ENCODE results near the gene DBNDD1.

The DBNDD1 gene

DNA sequence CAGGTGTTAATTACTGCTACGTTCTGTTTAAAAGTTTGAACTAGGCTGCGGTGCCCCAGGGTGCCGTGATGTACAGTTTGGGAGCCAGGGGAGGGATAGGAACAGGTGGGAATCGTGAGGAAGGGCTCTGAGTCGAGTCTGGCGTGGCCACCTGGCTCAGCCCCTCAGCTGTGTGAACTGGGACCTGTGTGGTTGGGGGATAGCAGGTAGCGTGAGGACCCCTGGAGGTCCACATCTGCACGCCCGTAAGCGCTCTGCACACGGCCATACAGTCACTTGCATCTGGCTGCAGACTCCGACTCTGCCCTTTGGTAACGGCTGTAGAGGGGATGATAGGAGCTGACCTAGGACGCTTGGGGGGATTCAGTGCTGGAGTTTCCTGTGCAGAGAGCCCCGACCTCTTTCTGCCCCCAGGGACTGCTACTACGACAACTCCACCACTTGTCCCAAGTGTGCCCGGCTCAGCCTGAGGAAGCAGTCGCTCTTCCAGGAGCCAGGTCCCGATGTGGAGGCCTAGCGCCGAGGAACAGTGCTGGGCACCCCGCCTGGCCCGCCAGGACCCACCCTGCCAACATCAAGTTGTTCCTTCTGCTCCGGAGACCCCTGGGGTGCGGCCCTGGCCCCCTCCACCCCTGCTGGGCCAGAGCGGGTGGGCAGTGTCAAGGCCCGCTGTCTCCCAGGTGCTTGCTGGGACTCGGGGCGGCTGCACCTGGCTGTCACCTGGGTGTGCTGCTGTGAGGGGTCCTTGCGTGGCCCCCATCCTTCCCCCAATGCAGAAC is 53.6 kb downstream of the DBNDD1 start:
- H3K4me1 ChIP-seq, result no peaks in the 10 kb centered on the region
- no peak for DNase-seq (ENCODE audit: low spot score in 2 of 2)
- H3K4me3 ChIP-seq, result no peak overlapping the region
- peaks cover 8% of the 10 kb centered on the region; the same call in 1 of the 2 replicates for H3K36me3 ChIP-seq (replicated peaks)
- no peaks in the 10 kb centered on the region for H3K9me3 ChIP-seq
- in situ Hi-C loops (cut with MboI; ENCODE audit: low sequenced_read_pairs), result no loop called here
- no peaks in the 10 kb centered on the region for H3K27me3 ChIP-seq (ENCODE audit: low read depth)

DNA sequence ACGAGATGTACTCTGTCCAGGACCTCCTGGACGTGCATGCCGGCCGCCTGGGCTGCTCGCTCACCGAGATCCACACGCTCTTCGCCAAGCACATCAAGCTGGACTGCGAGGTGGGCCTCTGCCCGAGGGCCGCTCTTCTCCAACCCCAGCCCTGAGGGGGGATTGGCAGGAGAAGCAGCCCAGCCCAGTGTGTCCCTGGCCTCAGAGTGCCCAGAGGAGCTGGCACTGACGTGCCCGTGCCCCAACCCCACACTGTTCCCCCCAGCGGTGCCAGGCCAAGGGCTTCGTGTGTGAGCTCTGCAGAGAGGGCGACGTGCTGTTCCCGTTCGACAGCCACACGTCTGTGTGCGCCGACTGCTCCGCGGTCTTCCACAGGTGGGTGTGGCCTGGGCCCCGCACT is 55.1 kb downstream of the DBNDD1 start:
- H3K4me3 ChIP-seq, result no peak overlapping the region
- H3K27me3 ChIP-seq (ENCODE audit: low read depth), result no peaks in the 10 kb centered on the region
- no peak for DNase-seq (ENCODE audit: low spot score in 2 of 2)
- no peaks in the 10 kb centered on the region for H3K4me1 ChIP-seq
- H3K36me3 ChIP-seq (replicated peaks), result peaks cover 11% of the 10 kb centered on the region
- H3K9me3 ChIP-seq, result no peaks in the 10 kb centered on the region
- in situ Hi-C loops (cut with MboI; ENCODE audit: low sequenced_read_pairs), result no loop called here

DNA sequence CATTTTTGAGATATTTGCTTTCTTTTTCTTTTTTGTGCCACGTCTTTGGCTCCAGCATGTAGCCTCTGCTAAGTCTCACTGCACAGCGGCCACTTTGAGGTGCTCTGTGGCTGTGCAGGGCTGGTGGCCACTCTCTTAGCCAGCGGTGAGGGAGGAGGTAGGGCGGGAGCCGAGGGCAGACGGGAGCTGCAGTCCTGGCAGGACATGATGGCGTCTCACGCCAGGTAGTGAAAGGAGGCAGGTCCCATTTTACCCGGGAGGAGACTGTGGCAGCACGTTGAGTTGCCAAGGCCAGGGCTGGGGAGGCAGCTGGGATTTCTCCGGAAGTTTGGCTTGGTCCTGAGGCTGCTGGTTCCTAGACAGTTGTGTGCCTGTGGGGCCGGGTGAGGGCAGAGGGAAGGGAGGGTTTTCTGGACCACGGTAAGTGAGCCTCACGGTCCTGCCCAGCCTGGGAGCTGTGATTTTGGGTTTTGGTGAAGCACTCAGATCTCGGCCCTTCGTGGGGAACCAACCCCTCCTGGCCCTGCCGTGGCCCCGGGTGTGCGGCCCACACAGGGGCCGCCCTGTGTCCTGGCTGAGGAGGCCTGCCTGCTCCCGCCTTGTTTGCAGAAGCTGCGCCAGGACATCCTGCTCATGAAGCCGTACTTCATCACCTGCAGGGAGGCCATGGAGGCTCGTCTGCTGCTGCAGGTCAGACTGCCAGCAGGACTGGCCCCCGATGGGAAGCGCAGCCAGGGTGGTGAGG is 56.3 kb downstream of the DBNDD1 start:
- Histone ChIP-seq H3K36me3 (replicated peaks) (peaks cover 22% of the 10 kb centered on the region), H3K9me3 (no peaks in the 10 kb centered on the region), H3K4me1 (no peaks in the 10 kb centered on the region), H3K4me3 (no peak overlapping the region), H3K27me3 (ENCODE audit: low read depth) (no peaks in the 10 kb centered on the region)
- DNase-seq (ENCODE audit: low spot score in 2 of 2), result no peak
- in situ Hi-C loops (cut with MboI; ENCODE audit: low sequenced_read_pairs), result no loop called here

DNA sequence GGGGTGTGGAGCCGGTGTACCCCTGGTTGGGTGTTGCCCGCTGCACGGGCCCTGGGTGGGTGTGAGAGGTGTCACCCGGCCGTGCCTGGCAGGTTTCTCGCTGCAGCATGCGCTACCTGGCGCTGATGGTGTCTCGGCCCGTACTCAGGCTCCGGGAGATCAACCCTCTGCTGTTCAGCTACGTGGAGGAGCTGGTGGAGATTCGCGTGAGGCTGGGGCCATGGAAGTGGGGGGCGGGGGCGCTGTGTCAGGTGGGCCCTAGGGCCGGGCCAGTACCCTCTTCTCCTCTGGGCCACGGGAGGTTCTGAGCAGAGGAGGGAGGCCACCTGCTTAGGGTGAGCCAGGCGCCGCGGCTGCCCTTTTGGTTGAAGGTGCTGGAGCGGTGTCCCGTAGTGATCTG is 57.3 kb downstream of the DBNDD1 start:
- DNase-seq (ENCODE audit: low spot score in 2 of 2), result no peak
- Histone ChIP-seq H3K9me3 (no peaks in the 10 kb centered on the region), H3K4me3 (no peak overlapping the region), H3K36me3 (replicated peaks) (peaks cover 33% of the 10 kb centered on the region), H3K4me1 (no peaks in the 10 kb centered on the region), H3K27me3 (ENCODE audit: low read depth) (no peaks in the 10 kb centered on the region)
- in situ Hi-C loops (cut with MboI; ENCODE audit: low sequenced_read_pairs), result no loop called here

DNA sequence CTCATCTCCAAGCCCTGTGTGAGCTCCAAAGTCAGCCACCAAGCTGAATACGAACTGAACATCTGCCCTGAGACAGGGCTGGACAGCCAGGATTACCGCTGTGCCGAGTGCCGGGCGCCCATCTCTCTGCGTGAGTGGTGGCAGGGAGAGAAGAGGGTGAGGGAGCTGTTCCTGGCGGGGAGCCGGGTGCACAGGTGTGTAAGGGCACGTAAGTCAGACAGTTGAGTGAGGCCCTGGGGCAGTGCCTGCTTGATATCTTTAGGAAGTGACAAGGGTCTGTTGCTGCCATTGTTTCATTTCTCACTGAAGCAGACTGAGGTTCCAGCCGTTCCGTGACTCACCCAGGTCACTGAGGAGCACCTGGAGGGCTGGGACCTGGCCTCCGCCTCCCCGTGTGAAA is 58.3 kb downstream of the DBNDD1 start:
- Histone ChIP-seq H3K9me3 (no peaks in the 10 kb centered on the region), H3K27me3 (ENCODE audit: low read depth) (no peaks in the 10 kb centered on the region), H3K36me3 (replicated peaks) (peaks cover 36% of the 10 kb centered on the region), H3K4me1 (no peaks in the 10 kb centered on the region), H3K4me3 (no peak overlapping the region)
- no peak for DNase-seq (ENCODE audit: low spot score in 2 of 2)
- in situ Hi-C loops (cut with MboI; ENCODE audit: low sequenced_read_pairs), result no loop called here

DNA sequence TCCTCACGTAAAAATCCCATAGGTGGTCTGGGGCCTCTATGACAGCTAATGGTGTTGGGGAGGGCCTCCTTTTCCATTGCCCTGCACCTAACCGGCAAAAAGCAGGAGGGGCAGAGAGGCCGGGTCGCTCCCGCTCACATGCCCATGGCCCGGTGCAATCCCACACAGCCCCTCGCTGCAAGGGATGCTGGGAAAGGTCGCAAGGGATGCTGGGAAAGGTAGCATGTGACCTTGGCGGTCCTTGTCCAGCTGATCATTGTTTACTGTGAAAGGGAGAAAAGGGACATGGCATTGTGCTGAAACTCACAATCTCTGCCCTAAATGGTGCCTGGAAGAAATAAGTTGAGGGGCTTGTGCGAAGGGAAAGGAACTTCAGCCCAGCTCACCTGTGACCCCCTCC is 60.7 kb downstream of the DBNDD1 start:
- no peak for DNase-seq (ENCODE audit: low spot score in 2 of 2)
- no peaks in the 10 kb centered on the region for H3K9me3 ChIP-seq
- in situ Hi-C loops (cut with MboI; ENCODE audit: low sequenced_read_pairs), result no loop called here
- H3K4me1 ChIP-seq, result no peaks in the 10 kb centered on the region
- no peaks in the 10 kb centered on the region for H3K27me3 ChIP-seq (ENCODE audit: low read depth)
- no peak overlapping the region for H3K4me3 ChIP-seq
- H3K36me3 ChIP-seq (replicated peaks), result peaks cover 36% of the 10 kb centered on the region

DNA sequence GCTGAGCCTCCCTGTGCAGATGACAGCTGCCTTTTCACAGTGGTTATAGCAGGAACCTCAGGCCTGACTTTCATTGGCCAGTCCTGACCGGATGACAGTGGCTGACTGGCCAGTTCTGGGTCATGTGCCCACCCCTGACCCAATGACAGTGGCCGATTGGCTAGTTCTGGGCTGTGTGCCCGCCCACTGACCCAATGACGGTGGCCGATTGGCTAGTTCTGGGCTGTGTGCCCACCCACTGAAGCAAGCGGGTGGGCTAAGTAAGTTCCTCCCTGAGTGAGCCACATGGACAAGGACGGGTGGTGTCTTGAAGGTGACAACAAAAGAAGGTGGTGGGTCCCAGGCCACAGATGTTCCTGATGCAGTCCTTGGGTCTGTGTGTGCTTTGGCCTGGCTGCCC is 61.2 kb downstream of the DBNDD1 start:
- peaks cover 34% of the 10 kb centered on the region for H3K36me3 ChIP-seq (replicated peaks)
- in situ Hi-C loops (cut with MboI; ENCODE audit: low sequenced_read_pairs), result no loop called here
- no peaks in the 10 kb centered on the region for H3K4me1 ChIP-seq
- no peaks in the 10 kb centered on the region for H3K9me3 ChIP-seq
- DNase-seq (ENCODE audit: low spot score in 2 of 2), result peak in 1 of 2 experiments; percentile 48
- no peaks in the 10 kb centered on the region for H3K27me3 ChIP-seq (ENCODE audit: low read depth)
- no peak overlapping the region for H3K4me3 ChIP-seq

DNA sequence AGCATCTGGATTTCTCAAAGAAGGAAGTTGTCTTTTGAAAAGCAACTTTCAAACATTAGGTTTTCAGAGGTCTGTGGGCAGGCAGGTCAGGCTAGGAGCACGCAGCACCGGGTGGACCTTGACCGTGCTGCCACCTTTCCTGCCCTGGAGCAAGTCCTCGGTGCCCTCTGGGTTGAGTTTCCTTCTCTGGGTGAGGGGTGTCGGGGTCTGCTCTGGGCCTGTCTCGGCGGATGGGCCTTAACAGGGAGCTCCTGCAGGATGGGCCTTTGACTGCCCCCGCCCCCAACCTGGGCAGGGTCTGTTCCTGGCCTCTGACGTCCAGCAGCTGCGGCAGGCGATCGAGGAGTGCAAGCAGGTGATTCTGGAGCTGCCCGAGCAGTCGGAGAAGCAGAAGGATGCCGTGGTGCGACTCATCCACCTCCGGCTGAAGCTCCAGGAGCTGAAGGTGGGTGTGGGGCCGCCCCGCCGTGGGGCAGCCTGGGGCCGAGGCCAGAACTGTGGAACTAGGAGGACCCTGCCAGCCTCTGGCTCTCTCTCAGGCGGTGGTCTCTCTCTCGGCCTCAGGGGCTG is 62.0 kb downstream of the DBNDD1 start:
- peaks cover 34% of the 10 kb centered on the region for H3K36me3 ChIP-seq (replicated peaks)
- H3K4me1 ChIP-seq, result no peaks in the 10 kb centered on the region
- in situ Hi-C loops (cut with MboI; ENCODE audit: low sequenced_read_pairs), result no loop called here
- no peaks in the 10 kb centered on the region for H3K9me3 ChIP-seq
- H3K27me3 ChIP-seq (ENCODE audit: low read depth), result no peaks in the 10 kb centered on the region
- H3K4me3 ChIP-seq, result no peak overlapping the region
- no peak for DNase-seq (ENCODE audit: low spot score in 2 of 2)

DNA sequence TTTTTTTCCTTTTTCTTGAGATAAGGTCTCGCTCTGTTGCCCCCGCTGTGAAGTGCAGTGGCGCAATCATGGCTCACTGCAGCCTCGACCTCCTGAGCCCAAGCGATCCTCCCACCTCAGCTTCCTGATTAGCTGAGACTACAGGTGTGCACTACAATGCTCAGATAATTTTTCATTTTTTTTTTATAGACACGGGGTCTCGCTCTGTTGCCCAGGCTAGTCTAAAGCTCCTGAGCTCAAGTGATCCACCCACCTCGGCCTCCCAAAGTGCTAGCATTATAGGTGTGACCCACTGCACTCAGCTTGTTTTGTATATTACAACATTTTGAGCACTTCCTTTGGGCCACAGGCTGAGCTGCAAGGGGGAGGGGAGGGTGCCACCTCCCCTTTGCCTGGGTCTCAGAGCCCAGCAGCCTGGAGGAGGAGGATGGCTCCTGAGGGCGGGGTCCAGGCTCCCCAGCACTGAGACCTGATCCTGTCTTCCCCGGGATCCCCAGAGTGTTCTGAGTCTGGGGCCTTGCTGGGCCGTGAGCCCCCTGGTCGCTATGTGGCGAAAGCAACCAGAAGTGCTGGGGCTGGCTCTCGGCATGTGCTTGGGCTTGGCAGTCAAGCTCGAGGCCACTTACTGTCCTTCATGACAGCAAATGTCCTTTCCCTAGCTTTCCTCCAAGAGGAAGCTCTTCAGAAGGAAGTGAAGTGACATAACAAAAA is 62.6 kb downstream of the DBNDD1 start:
- no peak for DNase-seq (ENCODE audit: low spot score in 2 of 2)
- in situ Hi-C loops (cut with MboI; ENCODE audit: low sequenced_read_pairs), result no loop called here
- H3K27me3 ChIP-seq (ENCODE audit: low read depth), result no peaks in the 10 kb centered on the region
- no peaks in the 10 kb centered on the region for H3K9me3 ChIP-seq
- H3K4me3 ChIP-seq, result no peak overlapping the region
- peaks cover 34% of the 10 kb centered on the region for H3K36me3 ChIP-seq (replicated peaks)
- no peaks in the 10 kb centered on the region for H3K4me1 ChIP-seq

DNA sequence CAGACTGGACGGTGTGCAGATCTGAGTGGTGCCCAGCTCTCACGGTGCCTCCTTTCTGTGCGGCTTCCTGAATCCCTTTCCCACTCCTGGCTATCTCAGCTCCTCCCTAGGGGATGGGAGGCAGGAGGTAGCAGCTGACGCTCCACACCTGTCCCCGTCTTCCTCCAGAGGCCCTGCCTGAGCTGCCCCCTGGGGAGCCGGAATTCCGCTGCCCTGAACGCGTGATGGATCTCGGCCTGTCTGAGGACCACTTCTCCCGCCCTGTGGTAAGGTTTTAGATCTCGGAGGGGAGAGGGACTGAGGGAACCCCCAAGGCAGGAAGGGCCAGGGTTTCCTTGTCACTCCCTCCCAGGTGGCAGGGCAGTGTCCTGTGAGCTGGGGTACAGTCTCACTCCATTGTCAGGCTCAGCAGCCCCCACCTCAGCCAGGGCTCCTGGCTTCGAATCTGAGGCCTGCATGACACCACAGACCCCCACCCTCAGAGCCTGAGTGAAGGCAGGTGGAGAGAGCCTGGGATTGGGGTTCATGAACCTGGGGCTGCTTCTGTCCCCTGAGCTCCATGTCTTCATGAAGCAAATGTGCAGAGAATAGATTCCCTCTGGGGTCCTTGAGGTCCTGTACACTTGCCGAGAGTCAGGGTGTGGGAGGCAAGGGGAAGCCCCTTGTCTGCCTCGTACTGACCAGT is 64.1 kb downstream of the DBNDD1 start:
- in situ Hi-C loops (cut with MboI; ENCODE audit: low sequenced_read_pairs), result no loop called here
- Histone ChIP-seq H3K4me3 (no peak overlapping the region), H3K36me3 (replicated peaks) (peaks cover 27% of the 10 kb centered on the region), H3K9me3 (no peaks in the 10 kb centered on the region), H3K27me3 (ENCODE audit: low read depth) (no peaks in the 10 kb centered on the region), H3K4me1 (no peaks in the 10 kb centered on the region)
- no peak for DNase-seq (ENCODE audit: low spot score in 2 of 2)
